ENCODE data around the gene ZNF750. TPM values are rescaled to one million over a fixed set of nuclear protein-coding genes. Genes with fewer than 3 reads are reported as not detected.

ZNF750 gene
- total RNA-seq = not detected

- H3K27me3 ChIP-seq = no peaks in the 10 kb centered on the region
- H3K9me3 ChIP-seq = no peaks in the 10 kb centered on the region
- peak within 1 kb of the TSS in 1 of 2 donors; percentile 16 for H3K27ac ChIP-seq
- no peak within 1 kb of the TSS for H3K4me3 ChIP-seq
- no peaks in the 10 kb centered on the region for H3K36me3 ChIP-seq
- no peak for DNase-seq (ENCODE audit: low spot score)
- TF ChIP-seq CTCF (IDR thresholded peaks at IDR 0.05) = no peak
- peaks cover 0 to 11% of the 10 kb centered on the region in 2 donors for H3K4me1 ChIP-seq
Measured at GRCh38 chr17:82839617-82840292, at the start of gene ZNF750. Gene ZNF750 (minus strand): TSS chr17:82840022. CDS start chr17:82832454, 7,568 bp downstream.

GRCh38 chr17:82888583-82889495 lies 49.0 kb upstream of the ZNF750 start:
- no peak for DNase-seq (ENCODE audit: low spot score)
- no peaks in the 10 kb centered on the region for H3K36me3 ChIP-seq
- H3K27ac ChIP-seq = no peak overlapping the region
- TF ChIP-seq CTCF (IDR thresholded peaks at IDR 0.05) = no peak
- H3K27me3 ChIP-seq = no peaks in the 10 kb centered on the region
- H3K9me3 ChIP-seq = no peaks in the 10 kb centered on the region
- H3K4me3 ChIP-seq = no peak overlapping the region
- peaks cover 0 to 57% of the 10 kb centered on the region in 2 donors for H3K4me1 ChIP-seq

GRCh38 chr17:82887255-82888164 lies 47.7 kb upstream of the ZNF750 start:
- no peak for TF ChIP-seq CTCF (IDR thresholded peaks at IDR 0.05)
- no peak for DNase-seq (ENCODE audit: low spot score)
- no peaks in the 10 kb centered on the region for H3K36me3 ChIP-seq
- no peaks in the 10 kb centered on the region for H3K9me3 ChIP-seq
- peaks cover 0 to 53% of the 10 kb centered on the region in 2 donors for H3K4me1 ChIP-seq
- H3K27ac ChIP-seq = no peak overlapping the region
- no peak overlapping the region for H3K4me3 ChIP-seq
- no peaks in the 10 kb centered on the region for H3K27me3 ChIP-seq

DNA sequence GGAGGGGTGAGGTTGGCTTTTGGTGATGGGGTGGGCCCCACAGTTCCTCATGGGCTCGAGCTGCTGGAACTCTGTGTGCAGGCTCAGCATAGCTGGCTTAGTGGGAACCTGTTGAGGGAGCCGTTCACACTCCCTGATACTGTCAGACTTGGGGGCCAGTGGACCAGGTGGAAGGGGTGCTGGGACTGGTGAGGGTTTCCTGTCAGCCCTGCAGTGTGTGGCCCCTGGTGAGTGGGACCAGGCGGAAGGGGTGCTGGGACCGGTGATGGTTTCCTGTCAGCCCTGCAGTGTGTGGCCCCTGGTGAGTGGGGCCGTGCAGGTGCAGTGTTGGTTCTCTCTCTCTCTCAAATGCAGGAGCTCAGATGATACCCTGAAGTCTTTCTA lies 45.1 kb upstream of the ZNF750 start:
- DNase-seq (ENCODE audit: low spot score) = no peak
- Histone ChIP-seq H3K9me3 (no peaks in the 10 kb centered on the region), H3K4me1 (peaks cover 0 to 54% of the 10 kb centered on the region in 2 donors), H3K4me3 (no peak overlapping the region), H3K27ac (peak overlapping the region; percentile 22 to 47), H3K36me3 (no peaks in the 10 kb centered on the region), H3K27me3 (no peaks in the 10 kb centered on the region)
- no peak for TF ChIP-seq CTCF (IDR thresholded peaks at IDR 0.05)

GRCh38 chr17:82884341-82884969 lies 44.6 kb upstream of the ZNF750 start:
- Histone ChIP-seq H3K9me3 (no peaks in the 10 kb centered on the region), H3K4me3 (no peak overlapping the region), H3K36me3 (no peaks in the 10 kb centered on the region), H3K27ac (peak overlapping the region; percentile 22 to 47), H3K27me3 (no peaks in the 10 kb centered on the region), H3K4me1 (peaks cover 0 to 50% of the 10 kb centered on the region in 2 donors)
- no peak for DNase-seq (ENCODE audit: low spot score)
- no peak for TF ChIP-seq CTCF (IDR thresholded peaks at IDR 0.05)
